ENCODE results near the gene MRPL20.
A peak's percentile ranks its signal among the peaks of the same experiment; 100 is the strongest.

MRPL20 gene

DNA sequence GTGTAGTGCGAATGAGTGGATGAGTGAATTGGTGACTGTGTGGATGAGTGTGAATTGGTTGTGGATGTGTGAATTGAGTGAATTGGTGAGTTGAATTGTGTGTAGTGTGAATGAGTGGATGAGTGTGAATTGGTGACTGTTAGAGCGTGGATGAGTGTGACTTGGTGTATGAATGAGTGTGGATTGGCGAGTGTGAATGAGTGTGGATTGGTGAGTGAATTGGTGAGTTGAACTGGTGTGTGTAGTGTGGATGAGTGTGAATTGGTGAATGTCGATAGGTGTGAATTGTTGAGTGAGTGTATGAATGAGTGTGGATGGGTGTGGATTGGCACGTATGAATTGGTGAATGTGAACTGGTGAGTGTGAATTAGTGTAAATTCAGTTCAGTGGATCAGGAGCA, 39.8 kb downstream of the MRPL20 start:
- H3K27ac Mint-ChIP-seq: no peak overlapping the region
- H3K9me3 Mint-ChIP-seq: no peaks in the 10 kb centered on the region
- H3K27me3 Mint-ChIP-seq (ENCODE audit: low read depth, poor library complexity): peaks cover 4% of the 10 kb centered on the region
- H3K4me1 Mint-ChIP-seq: peaks cover 5% of the 10 kb centered on the region
- DNase-seq: no peak
- H3K4me3 Mint-ChIP-seq: no peak overlapping the region
- no peaks in the 10 kb centered on the region for H3K36me3 Mint-ChIP-seq (ENCODE audit: low read depth)
- TF ChIP-seq, protein P1, sequence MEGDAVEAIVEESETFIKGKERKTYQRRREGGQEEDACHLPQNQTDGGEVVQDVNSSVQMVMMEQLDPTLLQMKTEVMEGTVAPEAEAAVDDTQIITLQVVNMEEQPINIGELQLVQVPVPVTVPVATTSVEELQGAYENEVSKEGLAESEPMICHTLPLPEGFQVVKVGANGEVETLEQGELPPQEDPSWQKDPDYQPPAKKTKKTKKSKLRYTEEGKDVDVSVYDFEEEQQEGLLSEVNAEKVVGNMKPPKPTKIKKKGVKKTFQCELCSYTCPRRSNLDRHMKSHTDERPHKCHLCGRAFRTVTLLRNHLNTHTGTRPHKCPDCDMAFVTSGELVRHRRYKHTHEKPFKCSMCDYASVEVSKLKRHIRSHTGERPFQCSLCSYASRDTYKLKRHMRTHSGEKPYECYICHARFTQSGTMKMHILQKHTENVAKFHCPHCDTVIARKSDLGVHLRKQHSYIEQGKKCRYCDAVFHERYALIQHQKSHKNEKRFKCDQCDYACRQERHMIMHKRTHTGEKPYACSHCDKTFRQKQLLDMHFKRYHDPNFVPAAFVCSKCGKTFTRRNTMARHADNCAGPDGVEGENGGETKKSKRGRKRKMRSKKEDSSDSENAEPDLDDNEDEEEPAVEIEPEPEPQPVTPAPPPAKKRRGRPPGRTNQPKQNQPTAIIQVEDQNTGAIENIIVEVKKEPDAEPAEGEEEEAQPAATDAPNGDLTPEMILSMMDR (IDR thresholded peaks at IDR 0.05): no peak

DNA sequence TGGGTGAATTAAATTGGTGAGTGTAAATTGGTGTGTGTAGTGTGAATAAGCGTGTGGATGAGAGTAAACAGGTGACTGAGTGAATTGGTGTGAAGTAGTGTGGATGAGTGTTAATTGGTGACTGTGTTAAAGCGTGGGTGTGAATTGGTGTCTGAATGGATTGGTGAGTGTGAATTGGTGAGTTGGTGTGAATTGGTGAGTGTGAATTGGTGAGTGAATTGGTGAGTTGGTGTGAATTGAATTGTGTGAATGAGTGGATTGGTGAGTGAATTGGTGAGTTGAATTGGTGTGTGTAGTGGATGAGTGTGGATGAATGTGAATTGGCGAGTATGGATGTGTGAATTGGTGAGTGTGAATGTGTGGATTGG, 40.4 kb downstream of the MRPL20 start:
- TF ChIP-seq, protein P1 (IDR thresholded peaks at IDR 0.05): no peak
- no peaks in the 10 kb centered on the region for H3K9me3 Mint-ChIP-seq
- no peak overlapping the region for H3K27ac Mint-ChIP-seq
- H3K4me1 Mint-ChIP-seq: peaks cover 7% of the 10 kb centered on the region
- no peak overlapping the region for H3K4me3 Mint-ChIP-seq
- H3K36me3 Mint-ChIP-seq (ENCODE audit: low read depth): no peaks in the 10 kb centered on the region
- H3K27me3 Mint-ChIP-seq (ENCODE audit: low read depth, poor library complexity): peaks cover 4% of the 10 kb centered on the region
- no peak for DNase-seq

DNA sequence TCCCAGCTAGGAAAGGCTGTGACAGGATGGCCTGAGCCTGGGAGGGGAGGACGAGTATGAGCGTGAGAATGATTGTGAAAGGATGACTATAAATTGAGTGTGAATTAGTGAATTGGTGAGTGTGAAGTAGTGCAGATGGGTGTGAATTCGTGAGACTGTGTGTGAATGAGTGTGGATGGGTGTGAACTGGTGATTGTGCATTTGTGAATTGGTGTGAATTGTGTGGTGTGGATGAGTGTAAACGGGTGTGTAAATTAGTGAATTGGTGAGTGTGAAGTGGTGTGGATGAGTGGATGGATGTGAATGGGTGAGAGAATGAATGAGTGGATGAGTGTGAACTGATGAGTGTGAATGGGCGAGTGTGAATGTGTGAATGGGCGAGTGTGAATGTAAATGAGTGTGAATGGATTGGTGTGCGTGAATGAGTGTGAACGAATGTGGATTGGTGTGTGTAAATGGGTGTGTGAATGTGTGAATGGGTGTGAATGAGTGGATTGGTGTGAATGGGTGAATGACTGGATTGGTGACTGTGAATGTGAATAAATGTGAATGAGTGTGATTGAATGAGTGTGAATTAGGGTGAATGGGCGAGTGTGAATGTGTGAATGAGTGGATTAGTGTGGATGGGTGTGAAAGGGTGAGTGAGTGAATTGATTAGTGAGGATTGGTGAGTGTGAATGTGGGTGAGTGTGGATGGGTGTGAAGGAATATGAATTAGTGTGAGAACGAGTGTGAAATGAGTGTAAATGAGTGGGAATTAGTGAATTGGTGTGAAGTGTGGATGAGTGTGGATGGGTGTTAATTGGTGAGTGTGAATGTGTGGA, 41.0 kb downstream of the MRPL20 start:
- H3K27ac Mint-ChIP-seq: no peak overlapping the region
- H3K4me3 Mint-ChIP-seq: no peak overlapping the region
- H3K4me1 Mint-ChIP-seq: peaks cover 12% of the 10 kb centered on the region
- no peak for DNase-seq
- TF ChIP-seq, protein P1 (IDR thresholded peaks at IDR 0.05): no peak
- H3K36me3 Mint-ChIP-seq (ENCODE audit: low read depth): no peaks in the 10 kb centered on the region
- peaks cover 4% of the 10 kb centered on the region for H3K27me3 Mint-ChIP-seq (ENCODE audit: low read depth, poor library complexity)
- H3K9me3 Mint-ChIP-seq: no peaks in the 10 kb centered on the region

DNA sequence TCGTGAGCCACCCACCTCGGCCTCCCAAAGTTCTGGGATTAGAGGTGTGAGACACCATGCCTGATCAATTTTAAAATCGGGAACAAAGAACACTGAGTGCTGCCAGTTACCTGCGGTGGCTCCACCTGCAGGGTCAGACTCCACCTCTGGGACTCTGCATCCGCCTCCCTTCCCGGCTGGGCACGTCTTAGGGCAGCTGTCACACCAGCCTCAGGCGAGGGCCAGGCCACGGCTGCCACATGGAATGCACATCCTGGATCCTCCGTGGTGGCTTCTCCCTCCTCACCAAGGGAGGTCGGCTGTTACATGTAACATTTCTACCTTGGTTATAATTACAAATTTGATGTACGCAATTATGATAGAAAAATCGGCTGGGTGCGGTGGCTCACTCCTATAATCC, 42.8 kb downstream of the MRPL20 start:
- Mint-ChIP-seq H3K36me3 (ENCODE audit: low read depth) (no peaks in the 10 kb centered on the region), H3K4me1 (peaks cover 28% of the 10 kb centered on the region), H3K27me3 (ENCODE audit: low read depth, poor library complexity) (peaks cover 6% of the 10 kb centered on the region), H3K27ac (no peak overlapping the region), H3K9me3 (no peaks in the 10 kb centered on the region), H3K4me3 (no peak overlapping the region)
- TF ChIP-seq, protein P1 (IDR thresholded peaks at IDR 0.05): no peak
- no peak for DNase-seq

DNA sequence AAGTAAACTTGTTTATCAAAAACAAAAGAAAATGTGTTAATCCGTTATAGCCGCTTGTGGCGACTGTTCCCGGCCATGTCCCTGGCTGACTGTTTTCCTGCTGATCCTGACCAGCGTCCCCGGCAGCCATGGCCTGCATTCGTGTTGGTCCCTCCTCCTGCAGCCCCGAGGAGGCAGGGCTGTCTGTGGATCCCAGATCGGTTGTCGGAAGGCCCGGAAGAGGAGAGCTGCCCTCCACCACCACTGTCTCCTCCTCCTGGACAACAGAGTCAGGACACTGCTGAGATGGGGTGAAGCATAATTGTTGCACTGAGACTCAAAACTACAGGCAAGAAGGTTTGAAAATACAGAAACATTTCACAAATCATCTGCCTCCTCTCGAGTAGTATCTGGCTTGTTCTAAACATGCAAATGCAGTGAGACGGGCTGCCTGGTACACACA, 45.1 kb downstream of the MRPL20 start:
- Mint-ChIP-seq H3K9me3 (no peaks in the 10 kb centered on the region), H3K27ac (peak overlapping the region; percentile 97), H3K4me1 (peaks cover 49% of the 10 kb centered on the region), H3K36me3 (ENCODE audit: low read depth) (no peaks in the 10 kb centered on the region), H3K4me3 (peak overlapping the region; percentile 5), H3K27me3 (ENCODE audit: low read depth, poor library complexity) (peaks cover 6% of the 10 kb centered on the region)
- peak; percentile 52 for DNase-seq
- TF ChIP-seq, protein P1 (IDR thresholded peaks at IDR 0.05): no peak

Data from nephron progenitor cell (in vitro differentiated cells).